ENCODE measurements around the gene GSN. TPM values are rescaled to one million over a fixed set of nuclear protein-coding genes. Genes with fewer than 3 reads are reported as not detected.

The GSN gene
- total and polyA plus RNA-seq, 2 of the 8 experiments (the other 6 are each of a cell fraction or from before 2014, with no cell fraction given), result 52.3 to 94.5 TPM

GRCh38 chr9:121376214-121376830 lies 108.4 kb downstream of the GSN start:
- Histone ChIP-seq H3K4me1 (replicated peaks in 1 of 4; ENCODE audit: control insufficient read depth in 3 of 4, insufficient read depth in 4 of 4, low read length in 3 of 4) (no peaks in the 10 kb centered on the region), H4K20me1 (replicated peaks in 1 of 2; ENCODE audit: control insufficient read depth in 1 of 2, insufficient read depth in 2 of 2, low read length in 2 of 2) (no peaks in the 10 kb centered on the region), H3K4me2 (ENCODE audit: insufficient read depth in 1 of 2, low read depth in 2 of 2, low read length in 2 of 2) (no peak overlapping the region), H2BK5ac (ENCODE audit: low read depth, low read length) (no peak overlapping the region), H2AFZ (ENCODE audit: low read length) (no peak overlapping the region), H3K79me1 (ENCODE audit: low read depth, low read length) (no peaks in the 10 kb centered on the region), H3K18ac (ENCODE audit: extremely low read depth, low read length) (no peak overlapping the region), H3K9me3 (ENCODE audit: insufficient read depth in 2 of 2, low read depth in 1 of 2, low read length in 1 of 2) (no peaks in the 10 kb centered on the region), H3K9ac (replicated peaks in 1 of 4; ENCODE audit: extremely low read depth in 1 of 4, low read depth in 3 of 4, low read length in 3 of 4) (no peak overlapping the region), H3K27me3 (replicated peaks in 1 of 4; ENCODE audit: control insufficient read depth in 3 of 4, extremely low read depth in 1 of 4, insufficient read depth in 3 of 4, low read length in 3 of 4) (no peaks in the 10 kb centered on the region), H3K36me3 (ENCODE audit: control insufficient read depth in 2 of 4, insufficient read depth in 4 of 4, low read length in 3 of 4) (no peaks in the 10 kb centered on the region), H3K23ac (ENCODE audit: insufficient read length) (no peak overlapping the region), H4K8ac (ENCODE audit: extremely low read depth, insufficient read depth, low read length) (no peak overlapping the region), H2AK5ac (ENCODE audit: low read depth, low read length) (no peak overlapping the region), H3K79me2 (ENCODE audit: control insufficient read depth in 1 of 2, insufficient read depth in 2 of 2, low read length in 2 of 2) (no peaks in the 10 kb centered on the region), H2BK20ac (ENCODE audit: low read length) (no peak overlapping the region), H3K4me3 (ENCODE audit: extremely low read depth in 1 of 4, insufficient read depth in 2 of 4, low read depth in 3 of 4, low read length in 4 of 4) (no peak overlapping the region), H3K23me2 (ENCODE audit: low read depth, low read length) (no peaks in the 10 kb centered on the region), H2BK15ac (ENCODE audit: low read length) (no peak overlapping the region), H4K5ac (ENCODE audit: insufficient read length, low read depth, low read length) (no peak overlapping the region), H2BK12ac (ENCODE audit: low read depth, low read length) (no peak overlapping the region), H4K91ac (replicated peaks; ENCODE audit: insufficient read length, low read length) (no peak overlapping the region), H3K14ac (ENCODE audit: insufficient read length) (no peak overlapping the region), H2BK120ac (replicated peaks; ENCODE audit: low read depth, low read length) (no peak overlapping the region), H3K4ac (replicated peaks; ENCODE audit: insufficient read length, low read depth, low read length) (no peak overlapping the region), H3K27ac (ENCODE audit: low read depth, low read length) (no peak overlapping the region), H3K56ac (replicated peaks; ENCODE audit: insufficient read length, low read depth, low read length) (no peak overlapping the region)
- DNase-seq (ENCODE audit: low read depth in 1 of 2, low spot score in 2 of 2) (no peak), FAIRE-seq (no peak)
- WGBS, 2 experiments (ENCODE audit: extremely low coverage in 1 of 2, insufficient coverage in 1 of 2, insufficient read length in 1 of 2, insufficient replicate concordance in 2 of 2, low coverage in 1 of 2, low lambda C conversion rate in 2 of 2, missing lambda C conversion rate in 1 of 2), result 87% methylated on average over 4 of the region's 4 CpGs; no CpG with 5 or more reads in 1 of the 2 experiments
- TF ChIP-seq RAD21 (IDR thresholded peaks at IDR 0.05 in 1 of 2, conservative IDR thresholded peaks at IDR 0.05 in 1 of 2; ENCODE audit: low read depth in 2 of 2, low read length in 2 of 2), result 0 out of 4 replicates have a peak, but pooled peaks of 1 of the 2 experiments have one; percentile 1
- no peak for TF ChIP-seq CBX5 (IDR thresholded peaks at IDR 0.05; ENCODE audit: low read depth, low read length)
- CTCF ChIA-PET (ENCODE audit: partially characterized antibody), result interaction anchor here (0.8 to 2.6 kb wide), 6 partner anchors 9 to 56 kb away, joined by 3 to 11 read pairs (median 3); no protein-coding TSS in a partner anchor
- POLR2A ChIA-PET (ENCODE audit: partially characterized antibody), result no interaction called here

Measured in H1 (cell line).